GM21576 (cell line): ENCODE results near the gene COA4.

Source experiments
- ATAC-seq: cut with Tn5 transposase; IDR thresholded peaks from one replicate; pipeline ENCODE4 v1.9.1; 2021; ENCODE audit warnings: mild to moderate bottlenecking, moderate library complexity; ENCODE audit not compliant: unreplicated experiment

The COA4 gene

DNA sequence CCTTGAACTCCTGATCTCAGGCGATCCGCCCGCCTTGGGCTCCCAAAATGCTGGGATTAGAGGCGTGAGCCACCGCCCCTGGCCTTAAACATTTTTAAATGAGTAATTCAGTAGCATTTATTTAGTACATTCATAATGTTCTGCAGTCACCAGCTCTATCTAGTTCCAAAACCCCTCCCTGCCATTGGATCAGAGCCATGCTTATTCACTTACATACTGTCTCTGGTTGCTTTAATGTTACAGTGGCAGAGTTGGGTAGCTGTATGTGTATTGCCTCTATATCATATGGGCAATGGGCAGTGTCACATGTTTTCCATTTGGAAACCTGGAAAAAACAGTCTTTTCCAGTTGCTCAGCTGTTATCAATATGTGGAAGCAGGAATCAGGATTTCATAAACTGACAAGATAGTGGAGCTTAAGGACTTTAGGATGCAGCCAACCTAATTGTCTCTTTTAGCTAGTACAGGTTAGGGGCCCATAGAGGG is 10.5 kb downstream of the COA4 start:
- no peak for ATAC-seq

DNA sequence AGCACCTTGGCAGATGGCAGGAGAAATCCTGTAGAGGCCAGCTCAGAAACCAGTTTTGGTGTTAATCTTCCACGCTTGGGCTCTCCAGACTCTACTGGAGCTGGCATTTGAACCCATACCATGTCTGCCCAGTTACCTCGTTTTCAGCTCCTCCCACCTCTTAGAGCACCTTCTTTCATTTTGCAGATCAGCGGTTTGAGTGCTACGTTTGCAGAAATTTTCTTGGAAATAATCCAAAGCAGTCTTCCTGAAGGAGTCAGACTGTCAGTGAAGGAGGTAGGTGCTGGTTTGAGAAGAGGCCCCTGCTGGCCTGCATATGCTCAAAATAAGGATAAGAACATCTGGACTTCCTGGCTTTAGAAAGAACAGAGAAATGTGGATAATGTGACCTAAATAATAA is 13.7 kb downstream of the COA4 start:
- ATAC-seq = no peak

DNA sequence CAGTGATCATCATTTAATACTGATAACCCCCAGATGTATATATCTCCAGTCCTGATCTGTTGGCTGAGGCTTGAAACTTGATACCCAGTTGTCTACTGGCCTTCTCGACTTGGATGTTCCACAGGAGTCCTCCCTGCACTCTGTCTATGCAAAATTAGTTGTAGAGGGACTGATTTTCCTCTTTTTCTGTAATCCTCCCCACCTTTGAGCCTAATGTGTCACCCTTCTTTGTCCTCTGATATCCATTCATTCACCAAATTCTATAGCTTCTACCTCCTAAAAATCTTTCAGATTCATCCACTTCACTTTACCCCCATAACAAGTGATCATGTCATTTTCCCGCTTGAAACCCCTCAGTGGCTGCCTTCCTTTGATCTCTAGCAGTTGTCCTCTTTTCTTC is 16.4 kb downstream of the COA4 start:
- no peak for ATAC-seq

DNA sequence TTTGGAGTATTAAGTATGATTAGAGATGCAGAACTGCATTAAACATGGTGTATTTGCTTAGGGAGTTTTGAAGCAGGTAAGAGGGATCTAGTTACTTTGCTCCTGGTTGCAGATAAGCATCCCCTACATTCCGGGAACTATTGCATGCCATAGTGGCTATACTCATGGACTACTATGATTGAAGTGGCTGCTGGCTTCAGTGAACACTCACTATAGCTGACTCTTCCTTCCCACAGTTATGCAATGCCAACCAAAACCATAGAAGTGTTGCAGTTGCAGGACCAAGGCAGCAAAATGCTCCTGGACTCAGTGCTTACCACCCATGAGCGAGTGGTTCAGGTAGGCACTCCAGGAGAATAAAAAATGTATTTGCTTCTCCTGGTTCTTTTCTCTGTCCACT is 17.0 kb downstream of the COA4 start:
- no peak for ATAC-seq

DNA sequence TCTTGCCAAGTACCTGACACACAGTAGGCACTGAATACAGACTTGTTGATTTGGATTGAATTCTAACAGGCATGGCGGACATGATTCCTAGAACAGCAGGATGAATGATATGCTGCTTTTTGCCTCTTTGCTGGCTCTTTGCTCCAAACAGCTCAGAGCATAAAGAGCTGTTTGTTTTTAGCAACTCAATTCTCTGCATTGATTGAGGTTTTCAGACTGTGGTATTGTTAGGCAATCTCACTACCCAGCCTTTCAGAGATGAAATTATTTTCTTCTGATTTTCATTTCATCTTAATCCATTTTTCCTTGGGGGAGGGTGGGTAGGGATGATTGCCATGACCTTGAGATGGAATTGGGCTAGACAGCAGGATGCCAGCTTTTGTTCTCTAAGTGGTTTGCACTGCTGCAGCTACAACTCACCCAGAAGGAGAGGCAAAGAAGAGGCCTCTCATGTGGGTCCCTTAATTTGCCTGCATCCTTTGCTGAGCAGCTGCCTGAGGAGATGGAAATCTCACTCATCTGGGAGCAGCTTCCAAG is 20.5 kb downstream of the COA4 start:
- ATAC-seq = no peak

DNA sequence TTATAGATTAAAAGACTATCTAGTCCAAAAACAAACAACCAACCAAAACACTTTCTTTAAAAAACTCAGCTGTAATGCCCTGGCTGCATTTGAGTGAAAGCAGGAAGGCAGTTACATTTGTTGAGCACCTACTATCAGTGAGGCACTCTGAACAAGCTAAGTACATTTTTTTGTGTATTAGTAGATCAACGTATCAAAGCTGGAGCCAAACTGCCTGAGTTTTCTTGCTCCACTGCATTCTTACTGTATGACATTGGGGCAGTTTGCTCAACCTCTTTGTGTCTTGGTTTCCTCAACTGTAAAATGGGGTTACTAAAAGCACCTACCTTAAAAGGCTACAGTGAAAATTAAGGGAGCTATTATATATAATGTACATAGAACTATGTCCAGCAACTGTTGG is 22.0 kb downstream of the COA4 start:
- no peak for ATAC-seq

DNA sequence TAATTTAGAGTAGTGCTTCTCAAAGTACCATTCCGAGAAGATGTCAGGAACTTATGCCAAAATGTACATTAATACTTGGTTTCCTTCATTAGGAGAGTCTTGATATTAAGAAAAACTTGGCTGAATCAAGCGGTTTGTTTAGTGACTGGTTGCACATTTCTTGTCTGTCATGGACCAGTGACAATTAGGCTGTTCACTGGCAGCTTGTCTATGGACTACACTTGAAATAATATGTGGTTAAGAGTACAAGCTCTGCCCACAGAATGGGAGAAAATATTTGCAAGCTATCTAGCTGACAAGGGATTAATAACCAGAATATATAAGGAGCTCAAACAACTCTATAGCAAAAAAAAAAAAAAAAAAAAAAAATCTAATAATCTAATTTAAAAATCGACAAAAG is 24.6 kb downstream of the COA4 start:
- no peak for ATAC-seq

DNA sequence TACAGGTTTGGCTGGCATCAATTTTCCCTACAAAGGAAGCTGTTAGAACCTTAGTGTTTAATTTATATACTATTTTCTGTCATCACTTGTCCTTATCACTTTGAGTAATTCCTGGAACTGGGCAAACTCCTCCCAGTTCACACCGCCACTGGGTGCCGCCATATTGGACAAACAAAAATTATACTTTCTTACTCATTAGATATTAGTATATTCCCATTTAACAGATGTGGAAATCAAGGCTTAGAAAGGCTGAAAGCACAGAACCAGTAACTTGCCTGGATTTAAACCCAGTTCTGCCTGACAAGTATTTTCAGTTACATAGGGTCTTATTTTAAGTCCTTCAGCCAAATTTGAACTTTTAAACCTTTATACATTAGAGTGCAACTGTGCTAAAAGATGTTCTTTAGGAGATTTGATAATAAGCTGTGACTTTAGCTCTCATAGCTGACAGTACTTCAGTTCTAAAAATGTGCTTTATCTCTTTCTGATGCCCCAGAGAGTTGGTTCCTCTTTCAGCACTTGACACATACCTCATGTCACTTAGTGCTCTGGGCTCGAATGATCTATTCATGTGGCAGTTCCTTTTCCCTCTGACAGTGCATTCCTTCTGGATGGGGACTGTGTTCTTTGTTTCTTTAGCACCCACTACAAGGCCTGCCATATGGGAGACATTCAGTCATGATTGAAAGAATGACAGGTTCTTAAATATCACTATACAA is 25.4 kb downstream of the COA4 start:
- ATAC-seq = no peak

DNA sequence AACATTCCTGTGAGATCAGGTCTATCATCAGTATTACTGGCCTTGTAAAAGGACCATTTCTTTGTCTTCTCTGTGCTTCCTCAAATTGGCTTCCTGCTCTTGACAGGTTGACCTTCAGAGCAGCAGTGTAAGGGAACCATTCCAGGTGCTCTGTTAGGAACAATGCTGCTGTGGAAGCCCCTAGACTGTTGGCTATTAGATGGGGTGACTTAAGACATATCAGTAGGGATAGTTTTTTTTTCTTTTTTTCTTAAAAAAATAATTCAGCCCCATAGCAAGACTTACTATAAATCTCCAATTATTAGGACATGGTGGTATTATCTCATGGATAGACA is 37.6 kb downstream of the COA4 start:
- ATAC-seq = no peak

DNA sequence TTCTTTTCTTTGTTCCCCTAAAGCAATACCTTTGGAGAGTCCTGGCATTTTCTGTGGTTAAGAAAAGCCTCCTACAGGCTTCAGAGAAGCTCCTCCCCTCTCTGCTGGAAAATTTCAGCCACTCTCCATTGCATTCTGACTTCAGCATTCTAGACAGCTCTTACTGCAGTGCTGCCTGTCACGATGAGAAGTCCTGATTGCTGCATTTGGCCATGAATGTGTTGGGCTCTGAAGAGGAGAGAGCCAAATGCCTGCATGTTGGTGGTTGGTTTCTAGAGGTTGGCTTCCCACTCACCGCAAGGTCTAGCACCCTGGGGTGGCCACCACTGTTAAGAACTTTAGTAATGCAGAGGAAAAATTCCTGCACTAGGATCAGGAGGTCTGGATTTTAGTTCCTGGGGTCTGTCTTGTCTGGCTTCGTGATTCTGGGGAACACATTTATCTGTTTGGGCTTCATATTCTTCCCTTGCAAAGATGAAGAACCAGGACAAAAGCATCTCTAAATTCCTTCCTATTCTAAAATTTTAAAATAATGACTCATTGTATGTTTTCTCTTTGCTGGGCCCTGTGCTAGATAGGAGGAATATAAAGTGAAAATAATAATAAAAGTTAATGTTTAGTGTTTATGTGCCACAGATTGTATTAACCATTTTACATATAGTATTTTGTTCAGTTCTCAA is 38.1 kb downstream of the COA4 start:
- ATAC-seq = no peak

DNA sequence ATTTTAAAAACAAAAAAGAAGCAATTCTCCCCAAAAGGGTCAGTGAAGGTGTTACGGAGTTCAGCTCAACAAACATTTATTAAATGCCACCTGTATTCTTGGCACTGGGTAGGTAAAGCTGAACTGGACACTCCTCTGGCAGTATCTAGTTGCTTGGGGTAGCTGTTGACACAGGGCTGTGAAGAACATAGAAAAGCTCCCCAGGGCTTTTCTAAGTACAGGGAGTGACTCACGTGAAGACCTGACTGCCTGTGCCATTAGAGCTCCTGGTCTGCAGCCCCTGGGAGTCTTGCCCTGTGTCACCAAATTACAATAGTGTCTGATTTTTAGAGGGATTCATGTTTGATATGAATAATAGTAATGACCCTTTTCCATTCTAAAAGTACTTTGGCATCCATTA is 43.6 kb downstream of the COA4 start:
- ATAC-seq = no peak

DNA sequence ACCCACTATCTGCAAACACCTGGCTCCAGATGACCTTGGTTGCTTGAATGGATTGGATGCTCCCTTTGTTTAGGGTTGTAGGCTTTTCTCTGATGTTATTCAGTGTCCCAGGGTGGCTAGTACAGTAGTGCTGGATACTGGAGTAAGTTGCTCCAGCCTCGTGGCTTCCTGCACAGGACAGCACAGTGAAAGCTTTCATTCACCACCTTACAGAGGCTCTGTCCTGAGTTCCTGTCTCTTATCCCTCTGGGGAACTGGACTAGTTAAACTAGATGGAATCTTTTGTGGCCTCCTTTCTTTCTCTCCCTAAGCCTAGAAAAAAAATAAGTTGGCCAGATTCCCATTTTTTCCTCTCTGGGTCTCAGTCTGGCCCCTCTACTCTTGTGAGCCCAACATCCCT is 46.4 kb downstream of the COA4 start:
- ATAC-seq = no peak
